ENCODE measurements around the gene RFX2.

GRCh38 chr19:5954293-5954692 is 156.0 kb downstream of the RFX2 start:
- TF ChIP-seq, protein P1, sequence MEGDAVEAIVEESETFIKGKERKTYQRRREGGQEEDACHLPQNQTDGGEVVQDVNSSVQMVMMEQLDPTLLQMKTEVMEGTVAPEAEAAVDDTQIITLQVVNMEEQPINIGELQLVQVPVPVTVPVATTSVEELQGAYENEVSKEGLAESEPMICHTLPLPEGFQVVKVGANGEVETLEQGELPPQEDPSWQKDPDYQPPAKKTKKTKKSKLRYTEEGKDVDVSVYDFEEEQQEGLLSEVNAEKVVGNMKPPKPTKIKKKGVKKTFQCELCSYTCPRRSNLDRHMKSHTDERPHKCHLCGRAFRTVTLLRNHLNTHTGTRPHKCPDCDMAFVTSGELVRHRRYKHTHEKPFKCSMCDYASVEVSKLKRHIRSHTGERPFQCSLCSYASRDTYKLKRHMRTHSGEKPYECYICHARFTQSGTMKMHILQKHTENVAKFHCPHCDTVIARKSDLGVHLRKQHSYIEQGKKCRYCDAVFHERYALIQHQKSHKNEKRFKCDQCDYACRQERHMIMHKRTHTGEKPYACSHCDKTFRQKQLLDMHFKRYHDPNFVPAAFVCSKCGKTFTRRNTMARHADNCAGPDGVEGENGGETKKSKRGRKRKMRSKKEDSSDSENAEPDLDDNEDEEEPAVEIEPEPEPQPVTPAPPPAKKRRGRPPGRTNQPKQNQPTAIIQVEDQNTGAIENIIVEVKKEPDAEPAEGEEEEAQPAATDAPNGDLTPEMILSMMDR (IDR thresholded peaks at IDR 0.05) = no peak
- TF ChIP-seq POLR2A (IDR thresholded peaks at IDR 0.05) = no peak

Measured in body of pancreas (tissue), 4 donors.